ENCODE data around the gene TMEM150C.

DNA sequence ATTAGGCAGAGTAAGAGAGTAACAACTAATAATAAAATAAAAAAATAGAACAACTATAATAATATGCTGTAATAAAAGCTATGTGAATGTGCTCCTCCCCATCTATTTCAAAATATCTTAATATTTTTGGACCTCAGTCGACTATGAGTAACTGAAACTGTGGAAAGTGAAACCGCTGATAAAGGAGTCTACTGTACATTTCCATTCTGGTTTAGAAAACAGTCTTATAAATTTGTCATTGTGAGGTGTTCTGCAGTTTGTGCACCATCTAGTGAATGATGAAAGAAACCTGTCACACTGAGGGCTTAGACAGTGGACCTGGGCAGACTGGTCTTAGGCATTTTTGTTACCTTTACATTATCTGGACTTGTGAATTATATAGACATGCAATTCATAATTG, 42.0 kb downstream of the TMEM150C start:
- TF ChIP-seq CTCF (IDR thresholded peaks at IDR 0.05; ENCODE audit: low read depth, low read length, poor library complexity, severe bottlenecking) (no peak), EZH2phosphoT487 (IDR thresholded peaks at IDR 0.05; ENCODE audit: borderline replicate concordance, low read length) (no peak)
